ENCODE data around the gene TMEM120A.

The TMEM120A gene

DNA sequence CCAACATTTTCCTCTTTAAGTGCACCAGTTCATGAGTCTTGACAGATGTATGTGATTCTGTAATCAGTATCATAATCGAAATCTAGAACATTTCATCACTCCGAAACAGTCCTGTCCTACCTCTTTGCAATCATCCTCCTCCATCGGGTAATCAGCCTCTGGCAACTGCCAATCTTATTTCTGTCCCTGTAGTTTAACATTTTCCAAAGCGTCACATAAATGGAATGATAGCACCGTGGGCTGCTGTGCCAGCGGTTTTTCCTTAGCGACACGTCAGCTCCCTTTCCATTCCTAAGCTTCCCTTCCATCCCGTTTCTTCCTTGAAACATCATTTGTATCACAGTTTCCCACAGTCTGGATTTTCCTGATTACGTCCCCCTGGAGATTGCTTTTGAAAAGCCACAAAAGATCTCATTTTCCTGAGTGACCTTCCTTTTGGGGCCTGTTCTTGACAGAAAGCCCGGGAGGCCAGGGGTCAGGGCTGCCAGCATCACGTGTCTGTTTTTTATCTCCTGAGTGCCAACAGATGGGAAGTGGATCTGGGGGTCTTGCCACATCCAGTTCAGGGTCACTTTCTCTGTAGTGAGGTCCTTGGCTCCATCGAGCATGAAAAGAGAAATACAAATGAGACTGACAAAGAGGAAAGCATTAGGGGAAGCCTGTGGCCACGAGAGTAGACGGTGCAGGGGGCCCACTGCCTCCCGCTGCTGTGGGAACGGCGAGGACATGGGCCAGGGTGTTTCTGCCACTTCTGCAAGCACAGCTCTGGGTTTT lies 31.6 kb downstream of the TMEM120A start:
- peak; percentile 60; the same call in 1 of the 2 replicates for TF ChIP-seq GATA2 (IDR thresholded peaks at IDR 0.05; ENCODE audit: low read depth, low read length)
- TF ChIP-seq GATA3 (IDR thresholded peaks at IDR 0.05; ENCODE audit: low read depth, low read length): no peak

DNA sequence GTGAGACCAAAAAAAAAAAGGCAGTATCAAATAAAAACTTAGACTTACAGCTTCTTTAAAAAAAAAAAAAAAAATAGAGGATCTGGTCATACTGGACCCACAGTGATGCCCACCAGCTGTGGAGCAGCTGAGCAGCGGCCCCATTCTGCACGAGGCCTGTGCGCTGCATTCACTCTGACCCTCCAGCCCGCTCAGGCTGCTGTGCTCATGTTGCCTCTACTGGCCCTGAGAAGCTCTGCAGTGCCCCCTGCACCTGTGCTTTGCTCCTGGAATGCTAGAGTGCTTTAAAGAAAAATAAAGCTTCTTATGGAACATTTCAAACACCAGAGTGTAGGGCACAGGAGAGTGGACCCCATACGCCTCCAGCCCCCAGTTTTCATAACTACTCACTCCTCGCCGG lies 33.2 kb downstream of the TMEM120A start:
- TF ChIP-seq GATA2 (IDR thresholded peaks at IDR 0.05; ENCODE audit: low read depth, low read length) (no peak), GATA3 (IDR thresholded peaks at IDR 0.05; ENCODE audit: low read depth, low read length) (no peak)

DNA sequence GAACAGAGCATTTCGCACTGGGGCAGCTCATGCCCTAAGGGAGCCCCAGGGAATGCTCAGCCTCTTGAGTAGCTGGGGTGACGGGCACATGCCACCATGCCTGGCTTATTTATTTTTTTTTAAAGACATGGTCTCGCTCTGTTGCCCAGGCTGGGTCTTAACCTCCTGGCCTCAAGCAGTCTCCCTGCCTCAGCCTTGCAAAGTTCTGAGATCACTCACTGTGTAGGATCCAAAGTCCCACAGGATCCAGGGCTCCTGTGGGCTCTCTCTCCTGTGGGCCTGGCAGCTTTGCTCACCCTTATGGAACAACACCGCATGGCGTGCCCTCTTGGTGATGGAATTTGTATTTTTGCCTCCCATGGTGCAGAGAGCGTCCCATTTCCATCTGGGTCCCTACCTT lies 34.0 kb downstream of the TMEM120A start:
- TF ChIP-seq GATA3 (IDR thresholded peaks at IDR 0.05; ENCODE audit: low read depth, low read length) (no peak), GATA2 (IDR thresholded peaks at IDR 0.05; ENCODE audit: low read depth, low read length) (no peak)

DNA sequence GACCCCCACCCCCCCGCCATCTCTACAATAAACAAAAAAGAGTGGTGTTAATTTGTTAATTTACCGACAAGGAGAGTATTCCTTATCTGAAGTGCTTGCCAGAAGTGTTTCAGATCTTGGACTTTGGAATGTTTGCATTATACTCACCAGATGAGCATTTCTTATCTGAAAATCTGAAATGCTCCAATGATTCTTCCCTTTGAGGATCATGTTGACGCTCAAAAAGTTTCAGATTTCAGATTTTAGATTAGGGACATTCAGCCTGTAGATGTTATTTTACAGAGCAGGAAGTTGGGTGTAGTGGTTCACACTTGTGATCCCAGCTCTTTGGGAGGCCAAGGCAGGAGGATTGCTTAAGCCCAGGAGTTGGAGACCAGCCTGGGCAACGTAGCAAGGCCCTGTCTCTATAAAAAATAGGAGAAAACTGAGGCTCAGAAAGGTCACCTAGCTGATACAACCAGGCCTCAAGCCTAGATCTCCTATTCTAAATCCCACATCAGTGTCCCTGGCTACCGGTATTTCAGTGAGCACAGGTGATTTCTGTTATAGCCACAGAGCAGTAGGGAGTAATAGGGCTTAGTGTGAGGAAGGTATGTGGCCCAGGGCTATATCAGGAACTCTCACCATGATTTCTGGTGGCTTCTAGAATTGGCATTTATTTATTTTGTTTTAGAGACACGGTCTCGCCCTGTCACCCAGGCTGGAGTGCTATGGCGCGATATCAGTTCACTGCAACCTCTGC lies 35.4 kb downstream of the TMEM120A start:
- TF ChIP-seq GATA2 (IDR thresholded peaks at IDR 0.05; ENCODE audit: low read depth, low read length) (no peak), GATA3 (IDR thresholded peaks at IDR 0.05; ENCODE audit: low read depth, low read length) (no peak)

DNA sequence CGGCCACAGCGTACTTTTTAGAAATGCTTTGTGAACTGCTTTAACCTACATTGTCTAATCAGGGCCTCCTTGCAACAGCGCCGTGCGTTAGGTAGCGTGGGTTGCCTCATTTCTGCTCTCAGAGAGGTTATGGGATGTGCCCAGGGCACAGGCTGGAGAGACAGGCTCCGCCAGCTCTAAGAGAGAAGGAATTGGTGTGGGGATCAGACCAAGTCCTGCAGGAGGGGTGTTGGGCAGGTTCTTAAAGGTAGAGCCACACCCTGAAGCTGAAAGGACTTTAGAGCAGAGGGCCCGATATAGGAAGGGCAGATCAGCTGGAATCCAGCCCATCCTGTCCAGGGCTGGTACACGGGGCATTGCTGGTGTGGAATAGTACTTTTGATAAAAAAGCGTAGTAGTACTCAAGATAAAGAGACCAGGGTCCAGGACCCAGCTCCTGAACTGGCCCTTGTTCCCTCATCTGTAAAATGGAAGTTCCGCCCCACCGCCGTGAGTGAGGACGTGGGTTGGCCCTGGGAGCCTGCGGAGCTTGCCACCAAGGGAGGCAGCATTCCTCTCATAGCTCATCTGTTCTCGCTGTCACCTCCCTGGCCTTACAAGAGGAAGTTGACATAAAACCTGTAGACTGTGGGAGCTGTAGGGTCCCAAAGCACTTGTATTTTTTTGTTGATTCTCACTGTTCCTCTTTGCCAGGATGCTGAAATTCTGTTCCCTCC lies 37.2 kb downstream of the TMEM120A start:
- TF ChIP-seq GATA3 (IDR thresholded peaks at IDR 0.05; ENCODE audit: low read depth, low read length): no peak
- no peak for TF ChIP-seq GATA2 (IDR thresholded peaks at IDR 0.05; ENCODE audit: low read depth, low read length)

DNA sequence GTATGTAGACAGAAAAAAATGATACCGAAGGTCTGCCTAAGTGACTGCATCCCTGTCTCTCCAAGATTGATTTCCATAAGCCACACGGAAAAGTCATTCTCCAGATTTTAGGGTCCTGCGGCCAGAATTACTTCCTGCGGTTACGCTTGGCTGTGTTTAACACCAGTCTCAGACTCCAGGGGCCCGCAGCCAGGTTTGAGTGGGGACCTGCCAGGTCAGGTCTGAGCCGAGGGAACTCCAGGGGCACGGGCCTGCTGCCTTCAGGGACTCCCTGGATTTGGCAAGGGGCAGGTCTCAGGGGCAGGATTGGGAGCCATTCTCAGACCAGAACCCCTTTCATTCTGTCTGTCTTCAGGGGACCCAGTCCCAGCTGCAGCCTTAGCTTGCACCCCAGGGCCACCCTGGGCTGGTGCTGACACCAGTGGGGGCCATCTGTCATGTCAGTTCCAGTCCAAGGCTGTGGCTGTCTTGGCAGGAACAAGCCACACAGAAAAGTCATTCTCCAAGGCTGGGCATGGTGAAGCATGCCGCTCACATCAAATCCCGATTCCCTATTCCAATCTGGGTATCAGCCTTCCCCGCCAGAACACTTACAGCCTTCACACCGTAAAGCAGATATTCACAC lies 39.0 kb downstream of the TMEM120A start:
- TF ChIP-seq GATA2 (IDR thresholded peaks at IDR 0.05; ENCODE audit: low read depth, low read length) (no peak), GATA3 (IDR thresholded peaks at IDR 0.05; ENCODE audit: low read depth, low read length) (no peak)

DNA sequence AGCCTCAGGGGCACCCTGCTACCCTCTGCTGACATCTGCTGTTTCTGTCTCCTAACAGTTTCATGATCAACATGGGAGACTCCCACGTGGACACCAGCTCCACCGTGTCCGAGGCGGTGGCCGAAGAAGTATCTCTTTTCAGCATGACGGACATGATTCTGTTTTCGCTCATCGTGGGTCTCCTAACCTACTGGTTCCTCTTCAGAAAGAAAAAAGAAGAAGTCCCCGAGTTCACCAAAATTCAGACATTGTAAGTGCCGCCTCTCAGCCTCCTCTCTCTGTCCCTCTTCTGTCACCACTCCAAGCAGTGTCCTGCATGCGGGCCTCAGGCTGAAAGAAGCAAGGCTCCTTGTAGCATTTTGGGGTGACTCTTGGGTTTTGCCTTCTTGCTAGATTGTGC lies 40.5 kb downstream of the TMEM120A start:
- TF ChIP-seq GATA2 (IDR thresholded peaks at IDR 0.05; ENCODE audit: low read depth, low read length) (no peak), GATA3 (IDR thresholded peaks at IDR 0.05; ENCODE audit: low read depth, low read length) (no peak)

DNA sequence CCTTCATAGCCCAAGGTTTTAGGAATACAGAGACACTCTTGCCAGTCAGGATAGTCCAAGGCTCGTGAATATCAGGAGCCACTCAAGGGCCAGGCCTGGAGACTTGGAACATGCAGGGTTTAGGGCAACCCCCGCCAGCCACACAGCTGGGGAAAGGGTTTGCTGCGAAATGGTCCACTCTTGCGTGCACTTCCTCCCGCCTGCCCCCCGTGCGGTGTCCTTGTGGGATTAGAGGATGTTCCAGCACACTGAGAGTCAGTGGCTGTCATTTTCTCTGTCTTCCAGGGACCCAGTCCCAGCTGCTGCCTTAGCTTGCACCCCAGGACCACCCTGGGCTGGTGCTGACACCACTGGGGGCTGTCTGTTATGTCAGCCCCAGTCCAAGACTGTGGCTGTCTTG lies 41.0 kb downstream of the TMEM120A start:
- TF ChIP-seq GATA2 (IDR thresholded peaks at IDR 0.05; ENCODE audit: low read depth, low read length) (no peak), GATA3 (IDR thresholded peaks at IDR 0.05; ENCODE audit: low read depth, low read length) (no peak)

DNA sequence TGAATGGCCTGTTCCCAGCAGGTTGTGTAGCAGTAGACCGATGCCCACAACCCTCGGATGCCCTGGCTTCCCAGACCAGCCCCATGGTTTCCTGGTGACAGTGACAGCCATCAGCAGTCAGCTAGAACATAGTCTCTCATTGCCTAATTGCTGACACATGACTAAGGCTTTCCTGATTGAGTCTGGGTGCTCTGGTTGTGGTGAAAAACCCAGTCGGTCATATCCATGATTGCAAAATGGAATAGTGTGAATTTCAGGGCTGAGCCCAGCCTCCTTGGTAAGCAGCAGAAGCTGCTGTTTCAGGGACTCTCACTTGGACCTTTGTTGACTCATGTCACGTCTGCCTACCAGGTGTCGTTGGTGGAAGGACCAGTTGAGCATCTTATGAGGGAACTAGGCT lies 42.9 kb downstream of the TMEM120A start:
- no peak for TF ChIP-seq GATA2 (IDR thresholded peaks at IDR 0.05; ENCODE audit: low read depth, low read length)
- no peak for TF ChIP-seq GATA3 (IDR thresholded peaks at IDR 0.05; ENCODE audit: low read depth, low read length)

DNA sequence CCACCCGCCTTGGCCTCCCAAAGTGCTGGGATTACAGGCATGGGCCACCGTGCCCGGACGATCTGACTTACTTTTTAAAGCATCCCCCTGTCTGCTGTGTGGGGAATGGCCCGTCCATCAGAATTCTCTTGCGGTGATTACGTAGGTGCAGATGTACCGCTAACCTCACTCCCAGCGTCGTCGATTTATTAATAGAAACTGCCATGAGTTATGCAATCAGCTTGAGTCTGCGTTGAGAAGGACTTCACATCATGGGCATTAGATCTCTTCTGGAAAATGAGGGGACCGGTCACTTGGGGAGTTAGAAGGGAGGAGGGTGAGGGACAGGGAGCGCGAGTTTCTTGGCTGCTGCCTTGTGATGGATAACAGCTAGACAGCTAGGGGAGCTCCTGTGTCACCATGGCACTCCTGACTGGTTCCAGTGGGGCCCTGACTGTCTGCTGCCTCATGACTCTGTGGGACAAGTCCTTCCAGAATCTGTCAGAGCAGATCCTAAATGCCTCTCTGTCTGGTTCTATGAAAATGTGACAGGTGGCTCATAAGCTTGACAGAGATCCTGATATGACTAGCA lies 44.2 kb downstream of the TMEM120A start:
- TF ChIP-seq GATA3 (IDR thresholded peaks at IDR 0.05; ENCODE audit: low read depth, low read length): no peak
- no peak for TF ChIP-seq GATA2 (IDR thresholded peaks at IDR 0.05; ENCODE audit: low read depth, low read length)

DNA sequence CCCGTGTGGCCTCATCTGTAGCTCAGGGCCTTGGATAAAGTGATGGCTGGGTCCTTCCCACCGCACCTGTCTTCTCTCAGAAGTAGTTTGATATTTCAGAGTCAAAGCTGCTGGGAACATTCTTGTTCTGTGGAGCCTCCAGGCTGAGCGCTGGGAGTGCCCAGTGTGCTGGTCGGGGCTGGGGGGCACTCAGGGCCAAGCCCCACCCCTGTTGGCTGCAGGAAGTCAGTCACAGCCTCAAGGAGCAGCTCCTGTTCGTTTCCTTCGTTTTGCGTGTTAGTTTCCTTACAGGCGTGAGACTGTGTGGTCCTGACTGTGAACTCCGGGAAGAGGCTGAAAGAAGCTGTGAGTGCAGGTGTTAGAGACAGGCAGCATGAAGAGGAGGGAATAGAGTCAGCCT lies 46.2 kb downstream of the TMEM120A start:
- TF ChIP-seq GATA2 (IDR thresholded peaks at IDR 0.05; ENCODE audit: low read depth, low read length): no peak
- no peak for TF ChIP-seq GATA3 (IDR thresholded peaks at IDR 0.05; ENCODE audit: low read depth, low read length)

DNA sequence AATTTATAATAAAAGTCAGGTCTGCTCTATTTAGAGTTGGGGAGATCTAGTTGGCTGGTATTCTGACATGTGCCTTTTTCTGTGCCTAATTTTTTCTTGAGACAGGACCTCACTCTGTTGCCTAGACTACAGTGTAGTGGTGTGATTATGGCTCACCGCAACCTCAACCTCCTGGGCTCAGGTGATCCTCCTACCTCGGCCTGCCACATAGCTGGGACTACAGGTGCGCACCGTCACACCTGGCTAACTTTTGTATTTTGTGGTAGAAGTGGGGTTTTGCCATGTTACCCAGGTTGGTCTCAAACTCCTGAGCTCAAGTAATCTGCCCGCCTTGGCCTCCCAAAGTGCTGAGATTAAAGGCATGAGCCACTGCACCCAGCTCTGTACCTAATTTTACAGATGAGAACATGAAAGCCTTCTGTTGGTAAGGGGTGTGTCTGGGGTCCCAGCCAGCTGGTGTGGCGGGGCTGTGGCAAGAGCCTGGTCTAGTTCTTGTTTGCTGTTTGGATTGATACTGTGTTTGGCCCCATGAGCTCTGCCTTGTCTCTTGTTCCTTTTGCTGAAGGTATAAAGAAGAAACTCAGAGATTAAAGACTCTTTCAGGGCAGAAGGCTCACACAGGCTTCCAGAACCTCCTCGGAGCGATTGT lies 48.1 kb downstream of the TMEM120A start:
- TF ChIP-seq GATA2 (IDR thresholded peaks at IDR 0.05; ENCODE audit: low read depth, low read length) (no peak), GATA3 (IDR thresholded peaks at IDR 0.05; ENCODE audit: low read depth, low read length) (no peak)
